KMS-11 (cell line): Measurements from ENCODE around the gene SNCAIP.

Experiments used
- H2AFZ ChIP-seq: fragments of 200-600 bp; sonication (generic); 2 replicates; pipeline ENCODE4 v1.6.1; 2016; ENCODE audit warnings: antibody characterized with exemption, mixed run types, low read depth
- H3K27ac ChIP-seq: fragments of 200-600 bp; sonication (generic); 2 replicates; pipeline ENCODE4 v1.6.1; 2016; ENCODE audit warnings: mild to moderate bottlenecking, mixed run types
- H3K27me3 ChIP-seq: fragments of 200-600 bp; sonication (generic); 2 replicates; pipeline ENCODE4 v1.6.1; 2017; ENCODE audit warnings: mild to moderate bottlenecking, low read depth, mixed run types, moderate library complexity; ENCODE audit not compliant: insufficient read depth
- H3K36me3 ChIP-seq: fragments of 200-600 bp; sonication (generic); 2 replicates; pipeline ENCODE4 v1.6.1; 2017; ENCODE audit warnings: mild to moderate bottlenecking, mixed run types; ENCODE audit not compliant: insufficient read depth
- H3K4me1 ChIP-seq: fragments of 200-600 bp; sonication (generic); 2 replicates; pipeline ENCODE4 v1.6.1; 2016; ENCODE audit warnings: mild to moderate bottlenecking, low read depth, mixed run types; ENCODE audit not compliant: poor library complexity, severe bottlenecking
- H3K4me2 ChIP-seq: fragments of 200-600 bp; sonication (generic); 2 replicates; pipeline ENCODE4 v1.7.0; 2016; ENCODE audit warnings: mild to moderate bottlenecking, mixed run types
- H3K4me3 ChIP-seq: fragments of 200-600 bp; sonication (generic); IDR thresholded peaks from 2 replicates; pipeline ENCODE4 v1.6.1; 2017; ENCODE audit warnings: low read depth, low read length, mixed read lengths; ENCODE audit not compliant: insufficient read depth
- H3K79me2 ChIP-seq: fragments of 200-600 bp; sonication (generic); 2 replicates; pipeline ENCODE4 v1.6.1; 2016; ENCODE audit warnings: low read depth, mixed run types; ENCODE audit not compliant: insufficient read depth
- H3K9ac ChIP-seq: fragments of 200-600 bp; sonication (generic); 2 replicates; pipeline ENCODE4 v1.6.1; 2016; ENCODE audit warnings: mild to moderate bottlenecking, mixed run types
- H4K20me1 ChIP-seq: fragments of 200-600 bp; sonication (generic); 2 replicates; pipeline ENCODE4 v1.6.1; 2016; ENCODE audit warnings: mild to moderate bottlenecking, mixed run types; ENCODE audit not compliant: insufficient read depth
- TF ChIP-seq, protein P1 (sequence below): fragments of 200-600 bp; sonication (generic); conservative IDR thresholded peaks from 2 replicates; pipeline ENCODE4 v1.6.1; 2017; ENCODE audit warnings: low read depth, mild to moderate bottlenecking, antibody characterized with exemption, low read length, moderate library complexity, mixed read lengths

SNCAIP gene

GRCh38 chr5:122297587-122298298 is 14.3 kb upstream of the SNCAIP start:
- H4K20me1 ChIP-seq = no peaks in the 10 kb centered on the region
- H3K36me3 ChIP-seq = no peaks in the 10 kb centered on the region
- no peak overlapping the region for H3K27ac ChIP-seq
- H3K79me2 ChIP-seq = no peaks in the 10 kb centered on the region
- no peak overlapping the region for H3K9ac ChIP-seq
- H3K4me2 ChIP-seq = peak overlapping the region; percentile 19; the same call in 1 of the 2 replicates
- 0 out of 2 replicates have a peak overlapping the region, but pooled peaks have one; percentile 7 for H2AFZ ChIP-seq
- TF ChIP-seq, protein P1, sequence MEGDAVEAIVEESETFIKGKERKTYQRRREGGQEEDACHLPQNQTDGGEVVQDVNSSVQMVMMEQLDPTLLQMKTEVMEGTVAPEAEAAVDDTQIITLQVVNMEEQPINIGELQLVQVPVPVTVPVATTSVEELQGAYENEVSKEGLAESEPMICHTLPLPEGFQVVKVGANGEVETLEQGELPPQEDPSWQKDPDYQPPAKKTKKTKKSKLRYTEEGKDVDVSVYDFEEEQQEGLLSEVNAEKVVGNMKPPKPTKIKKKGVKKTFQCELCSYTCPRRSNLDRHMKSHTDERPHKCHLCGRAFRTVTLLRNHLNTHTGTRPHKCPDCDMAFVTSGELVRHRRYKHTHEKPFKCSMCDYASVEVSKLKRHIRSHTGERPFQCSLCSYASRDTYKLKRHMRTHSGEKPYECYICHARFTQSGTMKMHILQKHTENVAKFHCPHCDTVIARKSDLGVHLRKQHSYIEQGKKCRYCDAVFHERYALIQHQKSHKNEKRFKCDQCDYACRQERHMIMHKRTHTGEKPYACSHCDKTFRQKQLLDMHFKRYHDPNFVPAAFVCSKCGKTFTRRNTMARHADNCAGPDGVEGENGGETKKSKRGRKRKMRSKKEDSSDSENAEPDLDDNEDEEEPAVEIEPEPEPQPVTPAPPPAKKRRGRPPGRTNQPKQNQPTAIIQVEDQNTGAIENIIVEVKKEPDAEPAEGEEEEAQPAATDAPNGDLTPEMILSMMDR = no peak
- peaks cover 22% of the 10 kb centered on the region for H3K4me1 ChIP-seq
- no peak overlapping the region for H3K4me3 ChIP-seq
- H3K27me3 ChIP-seq = no peaks in the 10 kb centered on the region

- H4K20me1 ChIP-seq = no peaks in the 10 kb centered on the region
- H2AFZ ChIP-seq = no peak overlapping the region
- no peak overlapping the region for H3K9ac ChIP-seq
- TF ChIP-seq, protein P1 = no peak
- H3K36me3 ChIP-seq = no peaks in the 10 kb centered on the region
- H3K27ac ChIP-seq = no peak overlapping the region
- peaks cover 22% of the 10 kb centered on the region for H3K4me1 ChIP-seq
- H3K27me3 ChIP-seq = no peaks in the 10 kb centered on the region
- no peaks in the 10 kb centered on the region for H3K79me2 ChIP-seq
- H3K4me2 ChIP-seq = no peak overlapping the region
- no peak overlapping the region for H3K4me3 ChIP-seq
Observed at GRCh38 chr5:122300374-122300773, 11.7 kb upstream of the SNCAIP start.

DNA sequence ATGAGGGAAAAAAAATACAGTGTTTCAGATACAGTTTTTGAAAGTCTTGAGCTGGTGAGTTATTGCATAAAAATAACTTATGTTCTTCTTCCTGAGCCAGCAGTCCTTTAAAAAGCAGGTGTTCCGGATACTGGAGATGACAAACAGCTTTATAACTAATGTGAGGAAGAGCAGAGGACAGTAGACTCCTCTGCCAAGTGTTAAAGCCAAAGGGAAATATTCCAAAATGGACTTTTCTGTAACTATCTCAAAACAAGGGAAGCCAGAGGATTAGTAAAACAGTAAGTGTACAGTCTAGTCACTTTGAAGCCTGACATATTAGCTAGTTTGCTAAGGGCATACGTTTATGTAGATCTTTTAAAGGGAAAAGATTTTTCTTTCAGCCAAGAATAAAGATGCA is 11.0 kb upstream of the SNCAIP start:
- Histone ChIP-seq H3K4me3 (no peak overlapping the region), H4K20me1 (no peaks in the 10 kb centered on the region), H3K27me3 (no peaks in the 10 kb centered on the region), H3K27ac (no peak overlapping the region), H3K79me2 (no peaks in the 10 kb centered on the region), H3K4me2 (no peak overlapping the region), H3K36me3 (no peaks in the 10 kb centered on the region), H3K9ac (no peak overlapping the region), H3K4me1 (peaks cover 22% of the 10 kb centered on the region), H2AFZ (no peak overlapping the region)
- TF ChIP-seq, protein P1 = no peak

DNA sequence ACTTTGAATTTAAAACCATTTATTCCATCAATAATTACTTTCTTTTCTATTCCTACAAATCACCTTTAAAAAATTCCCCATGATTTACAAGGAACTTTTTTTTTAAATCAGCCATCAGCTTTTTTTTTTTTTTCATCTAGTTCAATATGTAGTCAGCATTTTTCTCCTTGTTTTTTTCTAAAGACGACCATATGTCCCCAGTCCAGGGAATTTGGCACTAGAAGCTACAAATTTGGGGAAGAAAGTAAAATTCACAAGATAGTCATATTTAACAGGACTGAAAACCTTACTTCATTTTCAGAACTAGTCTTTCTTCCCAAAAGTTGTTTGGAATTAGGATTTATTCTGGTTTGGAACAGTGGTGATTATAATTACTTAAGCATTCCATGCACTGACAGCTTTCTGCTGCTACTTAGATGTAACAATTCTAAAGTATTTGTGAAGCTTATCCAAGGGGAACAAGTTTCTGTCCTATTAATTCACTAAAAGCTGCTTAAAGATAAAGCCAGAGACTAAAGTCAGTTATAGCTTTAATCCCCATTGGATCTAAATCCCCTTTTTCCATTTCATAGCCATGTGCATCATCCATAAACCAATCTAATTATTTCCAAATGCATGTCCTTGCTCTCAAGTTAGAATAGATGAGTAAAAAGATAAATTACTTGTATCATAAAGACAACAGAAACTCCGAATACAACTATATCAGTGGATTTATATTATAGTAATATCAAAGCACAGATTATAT is 7.4 kb upstream of the SNCAIP start:
- Histone ChIP-seq H4K20me1 (no peaks in the 10 kb centered on the region), H3K36me3 (no peaks in the 10 kb centered on the region), H3K4me2 (no peak overlapping the region), H3K27me3 (no peaks in the 10 kb centered on the region), H3K9ac (no peak overlapping the region), H3K79me2 (no peaks in the 10 kb centered on the region), H2AFZ (no peak overlapping the region), H3K4me1 (no peaks in the 10 kb centered on the region), H3K4me3 (no peak overlapping the region), H3K27ac (no peak overlapping the region)
- TF ChIP-seq, protein P1 = no peak
